VCaP (cell line): ENCODE measurements around the gene ST3GAL3.

Experiments used
- H3K27ac ChIP-seq: fragments of 450-650 bp; 2 replicates; pipeline ENCODE4 v1.5.1; 2017
- CTCF ChIP-seq: fragments of 450-650 bp; conservative IDR thresholded peaks from 2 replicates; pipeline ENCODE4 v1.5.1; 2017; ENCODE audit warnings: mild to moderate bottlenecking, moderate library complexity

Gene ST3GAL3

GRCh38 chr1:43882763-43883162, 175.4 kb downstream of the ST3GAL3 start:
- TF ChIP-seq CTCF, result no peak
- no peak overlapping the region for H3K27ac ChIP-seq

- no peak for TF ChIP-seq CTCF
- H3K27ac ChIP-seq, result no peak overlapping the region
Observed at GRCh38 chr1:43883321-43883720, 176.0 kb downstream of the ST3GAL3 start.

- no peak overlapping the region for H3K27ac ChIP-seq
- TF ChIP-seq CTCF, result no peak
Observed at GRCh38 chr1:43885279-43885801, 178.0 kb downstream of the ST3GAL3 start.

GRCh38 chr1:43887748-43888147, 180.4 kb downstream of the ST3GAL3 start:
- no peak overlapping the region for H3K27ac ChIP-seq
- no peak for TF ChIP-seq CTCF

- no peak for TF ChIP-seq CTCF
- H3K27ac ChIP-seq, result no peak overlapping the region
Observed at GRCh38 chr1:43890815-43891214, 183.5 kb downstream of the ST3GAL3 start.

GRCh38 chr1:43893006-43893405, 185.7 kb downstream of the ST3GAL3 start:
- H3K27ac ChIP-seq, result no peak overlapping the region; the same call in 1 of the 2 replicates
- no peak for TF ChIP-seq CTCF

GRCh38 chr1:43898981-43899380, 191.6 kb downstream of the ST3GAL3 start:
- no peak for TF ChIP-seq CTCF

More at GRCh38 chr1:43898981-43899380, 191.6 kb downstream of the ST3GAL3 start:
- H3K27ac ChIP-seq, result no peak overlapping the region
